H9 (cell line): ENCODE measurements around the gene ZNF746. TPM values are rescaled to one million over a fixed set of nuclear protein-coding genes. Genes with fewer than 3 reads are reported as not detected.

Experiments
- DNase-seq: peaks from one replicate; pipeline ENCODE4 v3.0.0-alpha.2; 2017
- H2AFZ ChIP-seq: one replicate; pipeline ENCODE4 v1.6.1; 2013; ENCODE audit warnings: mild to moderate bottlenecking, low read length, control low read depth, moderate library complexity
- H2AK5ac ChIP-seq: 2 replicates; pipeline ENCODE4 v1.6.1; 2013; ENCODE audit warnings: low read length, control low read depth, mixed read lengths; ENCODE audit not compliant: insufficient read length
- H2BK120ac ChIP-seq: one replicate; pipeline ENCODE4 v1.6.1; 2013; ENCODE audit warnings: low read depth, mild to moderate bottlenecking, low read length, control low read depth, inconsistent platforms; ENCODE audit not compliant: poor library complexity, severe bottlenecking
- H2BK12ac ChIP-seq: 2 replicates; pipeline ENCODE4 v1.6.1; 2013; ENCODE audit warnings: low read length, control low read depth, mixed read lengths, low read depth; ENCODE audit not compliant: insufficient read length
- H2BK15ac ChIP-seq: 2 replicates; pipeline ENCODE4 v1.6.1; 2013; ENCODE audit warnings: low read depth, low read length, control low read depth
- H2BK20ac ChIP-seq: one replicate; pipeline ENCODE4 v1.6.1; 2013; ENCODE audit warnings: low read depth, mild to moderate bottlenecking, low read length, control low read depth, inconsistent platforms; ENCODE audit not compliant: poor library complexity, severe bottlenecking
- H2BK5ac ChIP-seq: 2 replicates; pipeline ENCODE4 v1.6.1; 2013; ENCODE audit warnings: low read length, control low read depth, mixed read lengths; ENCODE audit not compliant: insufficient read length
- H3K14ac ChIP-seq: 2 replicates; pipeline ENCODE4 v1.6.1; 2013; ENCODE audit warnings: low read length, control low read depth; ENCODE audit not compliant: insufficient read depth
- H3K18ac ChIP-seq: 2 replicates; pipeline ENCODE4 v1.6.1; 2013; ENCODE audit warnings: low read depth, mild to moderate bottlenecking, mixed read lengths, low read length, control low read depth; ENCODE audit not compliant: insufficient read length
- H3K23ac ChIP-seq: 2 replicates; pipeline ENCODE4 v1.6.1; 2013; ENCODE audit warnings: low read length, control low read depth, mixed read lengths, low read depth; ENCODE audit not compliant: insufficient read length
- H3K23me2 ChIP-seq: 2 replicates; pipeline ENCODE4 v1.6.1; 2013; ENCODE audit warnings: low read depth, mild to moderate bottlenecking, mixed read lengths, low read length, control low read depth; ENCODE audit not compliant: insufficient read length, poor library complexity, severe bottlenecking
- H3K27ac ChIP-seq: 2 replicates; pipeline ENCODE4 v1.5.1; 2013; ENCODE audit warnings: low read length, control low read depth, mixed read lengths, low read depth; ENCODE audit not compliant: insufficient read length
- H3K27me3 ChIP-seq: 2 replicates; pipeline ENCODE4 v1.6.1; 2013; ENCODE audit warnings: low read length, control low read depth, inconsistent platforms; ENCODE audit not compliant: insufficient read depth
- H3K4ac ChIP-seq: 2 replicates; pipeline ENCODE4 v1.6.1; 2013; ENCODE audit warnings: low read depth, mild to moderate bottlenecking, control low read depth, inconsistent platforms, low read length, moderate library complexity
- H3K4me1 ChIP-seq: 2 replicates; pipeline ENCODE4 v1.6.1; 2013; ENCODE audit warnings: low read length, control low read depth, inconsistent platforms; ENCODE audit not compliant: insufficient read depth
- H3K4me2 ChIP-seq: 2 replicates; pipeline ENCODE4 v1.6.1; 2013; ENCODE audit warnings: low read length, control low read depth, mixed read lengths; ENCODE audit not compliant: insufficient read length, insufficient read depth
- H3K56ac ChIP-seq: 2 replicates; pipeline ENCODE4 v1.6.1; 2013; ENCODE audit warnings: low read depth, mild to moderate bottlenecking, mixed read lengths, low read length, control low read depth; ENCODE audit not compliant: insufficient read length
- H3K79me1 ChIP-seq: 2 replicates; pipeline ENCODE4 v1.6.1; 2013; ENCODE audit warnings: low read depth, mild to moderate bottlenecking, moderate library complexity, low read length, control low read depth, inconsistent platforms; ENCODE audit not compliant: insufficient read depth, poor library complexity, severe bottlenecking
- H3K79me2 ChIP-seq: 2 replicates; pipeline ENCODE4 v1.6.1; 2013; ENCODE audit warnings: low read length, control low read depth, inconsistent platforms; ENCODE audit not compliant: insufficient read depth
- H3K9ac ChIP-seq: 2 replicates; pipeline ENCODE4 v1.6.1; 2013; ENCODE audit warnings: low read length, control low read depth, mixed read lengths; ENCODE audit not compliant: insufficient read length; ENCODE audit errors: extremely low read depth
- H3K9me3 ChIP-seq: one replicate; pipeline ENCODE4 v1.6.1; 2013; ENCODE audit warnings: low read depth, low read length, inconsistent platforms; ENCODE audit not compliant: control insufficient read depth
- H3T11ph ChIP-seq: one replicate; pipeline ENCODE4 v1.6.1; 2013; ENCODE audit warnings: mild to moderate bottlenecking, low read length, control low read depth, inconsistent platforms
- H4K20me1 ChIP-seq: one replicate; pipeline ENCODE4 v1.6.1; 2013; ENCODE audit not compliant: control insufficient read depth, insufficient read length, insufficient read depth
- H4K5ac ChIP-seq: 2 replicates; pipeline ENCODE4 v1.6.1; 2013; ENCODE audit warnings: low read depth, mild to moderate bottlenecking, mixed read lengths, low read length, control low read depth; ENCODE audit not compliant: insufficient read length
- H4K8ac ChIP-seq: replicated peaks from 2 replicates; pipeline ENCODE4 v1.6.1; 2013; ENCODE audit warnings: low read length, control low read depth, mixed read lengths, low read depth; ENCODE audit not compliant: insufficient read length
- H4K91ac ChIP-seq: 2 replicates; pipeline ENCODE4 v1.6.1; 2013; ENCODE audit warnings: low read depth, mild to moderate bottlenecking, moderate library complexity, mixed read lengths, low read length, control low read depth; ENCODE audit not compliant: insufficient read length
- H3K27ac Mint-ChIP-seq, 3 experiments: 2 replicates in 2 of 3; 3 replicates in 1 of 3; pipeline ENCODE4 v1.8.0; 2020 to 2021; ENCODE audit warnings: mixed read lengths in 3 of 3, mild to moderate bottlenecking in 1 of 3, moderate library complexity in 1 of 3
- H3K27me3 Mint-ChIP-seq: 2 replicates; pipeline ENCODE4 v1.8.0; 2021; ENCODE audit warnings: low read depth, mild to moderate bottlenecking, moderate library complexity, mixed read lengths
- H3K36me3 Mint-ChIP-seq, 3 experiments: 2 replicates in 2 of 3; 3 replicates in 1 of 3; pipeline ENCODE4 v1.8.0; 2020 to 2021; ENCODE audit warnings: low read depth in 3 of 3, mixed read lengths in 3 of 3; ENCODE audit not compliant: insufficient read depth in 1 of 3
- H3K4me1 Mint-ChIP-seq, 2 experiments: 2 replicates each; pipeline ENCODE4 v1.8.0; 2020; ENCODE audit warnings: mixed read lengths in 2 of 2
- H3K4me3 Mint-ChIP-seq, 2 experiments: 2 replicates in 1 of 2; 3 replicates in 1 of 2; pipeline ENCODE4 v1.8.0; 2020 to 2021; ENCODE audit warnings: mild to moderate bottlenecking in 2 of 2, mixed read lengths in 2 of 2, moderate library complexity in 1 of 2
- H3K9me3 Mint-ChIP-seq, 2 experiments: 2 replicates in 1 of 2; 3 replicates in 1 of 2; pipeline ENCODE4 v1.8.0; 2020; ENCODE audit warnings: mild to moderate bottlenecking in 2 of 2, mixed read lengths in 2 of 2, moderate library complexity in 1 of 2
- CTCF ChIP-seq: fragments of 200-600 bp; sonication (generic); conservative IDR thresholded peaks from 3 replicates; pipeline ENCODE4 v1.8.0; 2021; ENCODE audit warnings: antibody characterized with exemption, mild to moderate bottlenecking
- WGBS: extraction: QIAGEN DNeasy Blood & Tissue Kit; methylation state at CpG from one replicate; pipeline ENCODE4 v1.1.7; 2013; ENCODE audit warnings: missing lambda C conversion rate, low lambda C conversion rate, mixed read lengths; ENCODE audit not compliant: insufficient read length; ENCODE audit errors: extremely low coverage; 5-methylcytosine and 5-hydroxymethylcytosine counted together
- total RNA-seq: library from RNA; stranded (reverse); gene quantifications from 2 replicates; pipeline ENCODE4 v1.2.1, GENCODE V29; 2021

ZNF746 gene
- total RNA-seq, 1 experiment from 2014 or later = 26.7 TPM

GRCh38 chr7:149444287-149444686 lies 53.3 kb downstream of the ZNF746 start:
- H2BK120ac ChIP-seq = no peak overlapping the region
- H4K91ac ChIP-seq = no peak overlapping the region
- H3K27me3 ChIP-seq = no peaks in the 10 kb centered on the region
- H2BK12ac ChIP-seq = no peak overlapping the region
- no peak overlapping the region for H4K8ac ChIP-seq
- H3K9me3 Mint-ChIP-seq = no peaks in the 10 kb centered on the region
- H2BK5ac ChIP-seq = no peak overlapping the region
- H3T11ph ChIP-seq = no peak overlapping the region
- no peaks in the 10 kb centered on the region for H3K79me1 ChIP-seq
- H3K27me3 Mint-ChIP-seq = no peaks in the 10 kb centered on the region
- no peak overlapping the region for H3K4ac ChIP-seq
- H2AFZ ChIP-seq = no peak overlapping the region
- DNase-seq = no peak
- H3K23ac ChIP-seq = no peak overlapping the region
- no peaks in the 10 kb centered on the region for H4K20me1 ChIP-seq
- H3K23me2 ChIP-seq = no peaks in the 10 kb centered on the region
- no peak overlapping the region for H3K9ac ChIP-seq
- no peak overlapping the region for H3K4me3 Mint-ChIP-seq
- no peak overlapping the region for H3K18ac ChIP-seq
- H3K4me1 ChIP-seq = no peaks in the 10 kb centered on the region; the same call in 1 of the 2 replicates
- H2BK20ac ChIP-seq = no peak overlapping the region
- no CpG with 5 or more reads among the region's 6 CpGs for WGBS
- no peak overlapping the region for H2BK15ac ChIP-seq
- no peak overlapping the region for H3K4me2 ChIP-seq
- no peaks in the 10 kb centered on the region for H3K79me2 ChIP-seq
- H3K4me1 Mint-ChIP-seq = 0 out of 4 replicates have a peak, but pooled peaks cover 0 to 4% of the 10 kb centered on the region in 2 experiments
- H3K14ac ChIP-seq = no peak overlapping the region
- no peaks in the 10 kb centered on the region for H3K9me3 ChIP-seq
- no peak overlapping the region for H2AK5ac ChIP-seq
- no peak for TF ChIP-seq CTCF
- H3K36me3 Mint-ChIP-seq = peaks cover under 1 to 16% (median 2%) of the 10 kb centered on the region in 3 experiments; a peak in 4 of 7 replicates
- H3K27ac ChIP-seq = no peak overlapping the region
- no peak overlapping the region for H3K56ac ChIP-seq
- no peak overlapping the region for H3K27ac Mint-ChIP-seq
- no peak overlapping the region for H4K5ac ChIP-seq
